MCF 10A (cell line): ENCODE results near the gene NTHL1. TPM values are rescaled to one million over a fixed set of nuclear protein-coding genes. Genes with fewer than 3 reads are reported as not detected.
A peak's percentile ranks its signal among the peaks of the same experiment; 100 is the strongest.

ENCODE experiments used
- BruUV-seq: library from RNA; stranded (reverse); fragments of 400-500 nt; replicated peaks from 2 replicates; lab custom pipeline; 2021; lab: Mats Ljungman, UMichigan
- CTCF ChIA-PET: fragments of 300-600 bp; sonication (Branson Sonifier 250); formaldehyde crosslinking; extraction: SDS; loops from one replicate; lab custom pipeline; 2021; ENCODE audit warnings: antibody characterized with exemption, inconsistent platforms; lab: Yijun Ruan, JAX
- POLR2A ChIA-PET: fragments of 300-600, 350-650 bp; sonication (Branson Sonifier 250); formaldehyde crosslinking; extraction: SDS; loops from one replicate; lab custom pipeline; 2020; ENCODE audit warnings: antibody characterized with exemption, inconsistent platforms; lab: Yijun Ruan, JAX
- DNase-seq: peaks from one replicate; pipeline ENCODE4 v3.0.0-alpha.2; 2018; ENCODE audit not compliant: unreplicated experiment
- H3K27ac Mint-ChIP-seq: one replicate; pipeline ENCODE4 v1.8.0; 2022; ENCODE audit warnings: mild to moderate bottlenecking, low read depth, mixed read lengths; ENCODE audit not compliant: unreplicated experiment
- H3K27me3 Mint-ChIP-seq: one replicate; pipeline ENCODE4 v1.8.0; 2022; ENCODE audit warnings: mixed read lengths; ENCODE audit not compliant: insufficient read depth, unreplicated experiment
- H3K36me3 Mint-ChIP-seq: one replicate; pipeline ENCODE4 v1.8.0; 2022; ENCODE audit warnings: mild to moderate bottlenecking, moderate library complexity, mixed read lengths; ENCODE audit not compliant: insufficient read depth, unreplicated experiment
- H3K4me1 Mint-ChIP-seq: one replicate; pipeline ENCODE4 v1.8.0; 2022; ENCODE audit warnings: mixed read lengths; ENCODE audit not compliant: insufficient read depth, unreplicated experiment
- H3K4me3 Mint-ChIP-seq: one replicate; pipeline ENCODE4 v1.8.0; 2022; ENCODE audit warnings: mild to moderate bottlenecking, moderate library complexity, mixed read lengths; ENCODE audit not compliant: unreplicated experiment
- H3K9me3 Mint-ChIP-seq: one replicate; pipeline ENCODE4 v1.8.0; 2022; ENCODE audit warnings: mixed read lengths; ENCODE audit not compliant: unreplicated experiment
- CTCF ChIP-seq: fragments of 200-600 bp; IDR thresholded peaks from one replicate; pipeline ENCODE4 v1.8.0; 2022; ENCODE audit warnings: antibody characterized with exemption, mild to moderate bottlenecking; ENCODE audit not compliant: unreplicated experiment
- intact Hi-C: fragments of 100-400 bp; cut with micrococcal nuclease; formaldehyde crosslinking; loops from 2 replicates; pipeline ENCODE4 v1.14.1; 2022
- total RNA-seq: library from RNA; stranded (reverse); gene quantifications from 2 replicates; pipeline ENCODE4 v1.2.3, GENCODE V29; 2022

NTHL1 gene
- total RNA-seq, 1 experiment from 2014 or later, result 17.7 TPM

GRCh38 chr16:2006317-2006716 is 41.3 kb downstream of the NTHL1 start:
- H3K27ac Mint-ChIP-seq, result peak overlapping the region; percentile 85
- ChIA-PET POLR2A (interaction anchor here (1.4 to 4.2 kb wide), 2 partner anchors 11 to 34 kb away, joined by 3 to 41 read pairs; partner anchors contain the start of gene TBL3), CTCF (no interaction called here)
- H3K4me3 Mint-ChIP-seq, result peak overlapping the region; percentile 79
- TF ChIP-seq CTCF, result no peak
- no peaks in the 10 kb centered on the region for H3K27me3 Mint-ChIP-seq
- H3K36me3 Mint-ChIP-seq, result peaks cover 41% of the 10 kb centered on the region
- DNase-seq, result no peak
- no peaks in the 10 kb centered on the region for H3K9me3 Mint-ChIP-seq
- BruUV-seq, result no TSS peak
- H3K4me1 Mint-ChIP-seq, result peaks cover 17% of the 10 kb centered on the region
- intact Hi-C loops, result no loop called here

GRCh38 chr16:2005646-2006045 is 42.0 kb downstream of the NTHL1 start:
- peaks cover 48% of the 10 kb centered on the region for H3K36me3 Mint-ChIP-seq
- intact Hi-C loops, result no loop called here
- POLR2A ChIA-PET, result interaction anchor here (1.0 to 4.2 kb wide), 4 partner anchors 9 to 41 kb away, joined by 3 to 41 read pairs (median 10); partner anchors contain the start of genes RPS2 and TBL3
- H3K4me1 Mint-ChIP-seq, result peaks cover 17% of the 10 kb centered on the region
- CTCF ChIA-PET, result interaction anchor here (0.5 to 2.8 kb wide), 3 partner anchors 135 to 231 kb away, joined by 3 to 13 read pairs (median 4); no protein-coding TSS in a partner anchor
- no peaks in the 10 kb centered on the region for H3K27me3 Mint-ChIP-seq
- H3K27ac Mint-ChIP-seq, result no peak overlapping the region
- no peaks in the 10 kb centered on the region for H3K9me3 Mint-ChIP-seq
- BruUV-seq, result no TSS peak
- no peak for TF ChIP-seq CTCF
- no peak for DNase-seq
- peak overlapping the region; percentile 79 for H3K4me3 Mint-ChIP-seq

GRCh38 chr16:2004795-2005517 is 42.7 kb downstream of the NTHL1 start:
- Mint-ChIP-seq H3K4me3 (no peak overlapping the region), H3K27ac (peak overlapping the region; percentile 59), H3K36me3 (peaks cover 54% of the 10 kb centered on the region), H3K27me3 (no peaks in the 10 kb centered on the region), H3K4me1 (peaks cover 17% of the 10 kb centered on the region), H3K9me3 (no peaks in the 10 kb centered on the region)
- intact Hi-C loops, result no loop called here
- BruUV-seq, result no TSS peak
- POLR2A ChIA-PET, result interaction anchor here (0.6 to 2.5 kb wide), 6 partner anchors 10 to 508 kb away, joined by 3 to 18 read pairs (median 3); partner anchors contain the start of genes RPS2 and TBL3
- no peak for DNase-seq
- CTCF ChIA-PET, result interaction anchor here (0.5 to 2.8 kb wide), 14 partner anchors 8 to 230 kb away, joined by 3 to 13 read pairs (median 4); partner anchors contain the start of genes NOXO1 and RAB26
- no peak for TF ChIP-seq CTCF

- no peak overlapping the region for H3K4me3 Mint-ChIP-seq
- peaks cover 17% of the 10 kb centered on the region for H3K4me1 Mint-ChIP-seq
- peak; percentile 85 for DNase-seq
- H3K27me3 Mint-ChIP-seq, result no peaks in the 10 kb centered on the region
- H3K27ac Mint-ChIP-seq, result peak overlapping the region; percentile 59
- no TSS peak for BruUV-seq
- ChIA-PET CTCF (interaction anchor here (0.6 to 2.8 kb wide), 22 partner anchors 9 to 259 kb away, joined by 3 to 13 read pairs (median 4); partner anchors contain the start of genes RAB26 and RPS2), POLR2A (interaction anchor here (0.6 to 2.5 kb wide), 8 partner anchors 9 to 1447 kb away, joined by 3 to 18 read pairs (median 4); partner anchors contain the start of gene RPS2)
- peaks cover 54% of the 10 kb centered on the region for H3K36me3 Mint-ChIP-seq
- H3K9me3 Mint-ChIP-seq, result no peaks in the 10 kb centered on the region
- peak; percentile 92 for TF ChIP-seq CTCF
- intact Hi-C loops, result no loop called here
Measured at GRCh38 chr16:2003827-2004641, 43.6 kb downstream of the NTHL1 start.
